OCI-LY1 (cell line): ENCODE results near the gene CD69.

ENCODE experiments used
- H2AFZ ChIP-seq: fragments of 200-600 bp; sonication (generic), shearing (Covaris generic); 2 replicates; pipeline ENCODE4 v1.6.0; 2014; ENCODE audit warnings: antibody characterized with exemption, mild to moderate bottlenecking, low read length
- H3F3A ChIP-seq: fragments of 200-600 bp; sonication (generic), shearing (Covaris generic); 2 replicates; pipeline ENCODE4 v1.6.0; 2014; ENCODE audit warnings: mild to moderate bottlenecking, antibody characterized with exemption, low read length, moderate library complexity; ENCODE audit not compliant: insufficient read depth
- H3K27ac ChIP-seq: fragments of 200-600 bp; sonication (generic); 2 replicates; pipeline ENCODE4 v1.5.1; 2014; ENCODE audit warnings: low read length, mixed run types, mild to moderate bottlenecking, low read depth; ENCODE audit not compliant: poor library complexity, severe bottlenecking
- H3K27me3 ChIP-seq: fragments of 200-600 bp; sonication (generic); 2 replicates; pipeline ENCODE4 v1.6.0; 2014; ENCODE audit warnings: antibody characterized with exemption, mild to moderate bottlenecking, low read length, moderate library complexity; ENCODE audit not compliant: insufficient read depth
- H3K36me3 ChIP-seq: fragments of 200-600 bp; sonication (generic); 2 replicates; pipeline ENCODE4 v1.6.1; 2014; ENCODE audit warnings: mild to moderate bottlenecking, antibody characterized with exemption, low read length, moderate library complexity, mixed read lengths; ENCODE audit not compliant: insufficient read depth
- H3K4me1 ChIP-seq: fragments of 200-600 bp; sonication (generic); 2 replicates; pipeline ENCODE4 v1.5.1; 2014; ENCODE audit warnings: mild to moderate bottlenecking, low read length, moderate library complexity; ENCODE audit not compliant: insufficient read depth, severe bottlenecking
- H3K4me2 ChIP-seq: fragments of 200-600 bp; sonication (generic), shearing (Covaris generic); 2 replicates; pipeline ENCODE4 v1.6.1; 2014; ENCODE audit warnings: low read length
- H3K4me3 ChIP-seq: fragments of 200-600 bp; sonication (generic); 2 replicates; pipeline ENCODE4 v1.5.1; 2014; ENCODE audit warnings: low read length, low read depth, mild to moderate bottlenecking, mixed read lengths; ENCODE audit not compliant: poor library complexity, severe bottlenecking
- H3K79me2 ChIP-seq: fragments of 200-600 bp; shearing (Covaris generic); 2 replicates; pipeline ENCODE4 v1.6.1; 2016; ENCODE audit warnings: mixed run types, low read length, mixed read lengths; ENCODE audit not compliant: insufficient read depth
- H3K9ac ChIP-seq: fragments of 200-600 bp; sonication (generic), shearing (Covaris generic); 2 replicates; pipeline ENCODE4 v1.6.1; 2014; ENCODE audit warnings: mild to moderate bottlenecking, low read length, mixed read lengths
- H3K9me2 ChIP-seq: fragments of 200-600 bp; sonication (generic), shearing (Covaris generic); 2 replicates; pipeline ENCODE4 v1.6.1; 2014; ENCODE audit warnings: low read depth, mild to moderate bottlenecking, low read length, mixed read lengths
- H3K9me3 ChIP-seq: fragments of 200-600 bp; shearing (Covaris generic); 2 replicates; pipeline ENCODE4 v1.6.1; 2014; ENCODE audit warnings: low read length, mixed read lengths
- H4K20me1 ChIP-seq: fragments of 200-600 bp; sonication (generic), shearing (Covaris generic); 2 replicates; pipeline ENCODE4 v1.6.0; 2016; ENCODE audit warnings: mild to moderate bottlenecking, low read length; ENCODE audit not compliant: insufficient read depth
- EZH2 ChIP-seq: fragments of 200-600 bp; sonication (generic), shearing (Covaris generic); IDR thresholded peaks from 2 replicates; pipeline ENCODE4 v1.8.0; 2017; ENCODE audit warnings: borderline replicate concordance, mixed run types, mild to moderate bottlenecking, antibody characterized with exemption, low read length, moderate library complexity, mixed read lengths
- TF ChIP-seq, protein P1 (sequence below): fragments of 200-600 bp; sonication (generic), shearing (Covaris generic); IDR thresholded peaks from 2 replicates; pipeline ENCODE4 v1.5.1; 2017; ENCODE audit warnings: mild to moderate bottlenecking, antibody characterized with exemption, low read length, moderate library complexity, mixed read lengths

CD69 gene

DNA sequence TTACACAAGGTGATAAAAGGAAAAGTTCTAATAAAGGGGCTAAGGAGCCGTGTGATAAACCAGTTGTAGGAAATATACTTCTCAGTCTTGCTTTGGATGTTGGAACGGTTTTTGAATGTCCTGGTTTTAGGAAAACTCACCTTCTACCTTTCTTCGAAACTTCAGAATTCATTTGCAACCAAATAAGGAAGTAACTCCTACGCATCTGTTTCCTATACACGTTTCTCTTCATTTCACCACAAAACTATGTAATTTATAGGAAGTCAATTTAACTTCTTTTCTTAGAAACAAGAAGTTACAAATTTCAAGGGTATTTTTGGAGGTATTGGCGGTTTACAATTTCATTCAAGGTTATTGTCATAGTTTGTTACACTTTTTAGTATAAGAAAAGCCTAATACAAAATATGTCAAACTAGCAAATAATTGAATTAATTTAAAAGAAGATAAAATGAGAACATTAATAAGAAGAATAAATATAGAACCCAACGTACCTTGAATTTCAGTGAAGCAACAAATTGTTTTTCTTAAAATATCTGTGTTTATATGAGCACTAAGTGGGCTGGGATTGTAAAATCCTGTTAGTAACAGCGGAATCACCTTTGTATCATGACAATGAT, 33.2 kb upstream of the CD69 start:
- Histone ChIP-seq H3K27me3 (no peaks in the 10 kb centered on the region; the same call in 1 of the 2 replicates), H4K20me1 (no peaks in the 10 kb centered on the region), H3K9me3 (no peaks in the 10 kb centered on the region), H3K27ac (no peak overlapping the region), H3K36me3 (no peaks in the 10 kb centered on the region), H3K79me2 (no peaks in the 10 kb centered on the region), H3F3A (no peaks in the 10 kb centered on the region), H3K4me1 (no peaks in the 10 kb centered on the region), H3K9ac (no peak overlapping the region), H3K9me2 (no peaks in the 10 kb centered on the region), H3K4me2 (no peak overlapping the region), H3K4me3 (no peak overlapping the region), H2AFZ (no peak overlapping the region)
- TF ChIP-seq EZH2: no peak
- TF ChIP-seq, protein P1, sequence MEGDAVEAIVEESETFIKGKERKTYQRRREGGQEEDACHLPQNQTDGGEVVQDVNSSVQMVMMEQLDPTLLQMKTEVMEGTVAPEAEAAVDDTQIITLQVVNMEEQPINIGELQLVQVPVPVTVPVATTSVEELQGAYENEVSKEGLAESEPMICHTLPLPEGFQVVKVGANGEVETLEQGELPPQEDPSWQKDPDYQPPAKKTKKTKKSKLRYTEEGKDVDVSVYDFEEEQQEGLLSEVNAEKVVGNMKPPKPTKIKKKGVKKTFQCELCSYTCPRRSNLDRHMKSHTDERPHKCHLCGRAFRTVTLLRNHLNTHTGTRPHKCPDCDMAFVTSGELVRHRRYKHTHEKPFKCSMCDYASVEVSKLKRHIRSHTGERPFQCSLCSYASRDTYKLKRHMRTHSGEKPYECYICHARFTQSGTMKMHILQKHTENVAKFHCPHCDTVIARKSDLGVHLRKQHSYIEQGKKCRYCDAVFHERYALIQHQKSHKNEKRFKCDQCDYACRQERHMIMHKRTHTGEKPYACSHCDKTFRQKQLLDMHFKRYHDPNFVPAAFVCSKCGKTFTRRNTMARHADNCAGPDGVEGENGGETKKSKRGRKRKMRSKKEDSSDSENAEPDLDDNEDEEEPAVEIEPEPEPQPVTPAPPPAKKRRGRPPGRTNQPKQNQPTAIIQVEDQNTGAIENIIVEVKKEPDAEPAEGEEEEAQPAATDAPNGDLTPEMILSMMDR: no peak

DNA sequence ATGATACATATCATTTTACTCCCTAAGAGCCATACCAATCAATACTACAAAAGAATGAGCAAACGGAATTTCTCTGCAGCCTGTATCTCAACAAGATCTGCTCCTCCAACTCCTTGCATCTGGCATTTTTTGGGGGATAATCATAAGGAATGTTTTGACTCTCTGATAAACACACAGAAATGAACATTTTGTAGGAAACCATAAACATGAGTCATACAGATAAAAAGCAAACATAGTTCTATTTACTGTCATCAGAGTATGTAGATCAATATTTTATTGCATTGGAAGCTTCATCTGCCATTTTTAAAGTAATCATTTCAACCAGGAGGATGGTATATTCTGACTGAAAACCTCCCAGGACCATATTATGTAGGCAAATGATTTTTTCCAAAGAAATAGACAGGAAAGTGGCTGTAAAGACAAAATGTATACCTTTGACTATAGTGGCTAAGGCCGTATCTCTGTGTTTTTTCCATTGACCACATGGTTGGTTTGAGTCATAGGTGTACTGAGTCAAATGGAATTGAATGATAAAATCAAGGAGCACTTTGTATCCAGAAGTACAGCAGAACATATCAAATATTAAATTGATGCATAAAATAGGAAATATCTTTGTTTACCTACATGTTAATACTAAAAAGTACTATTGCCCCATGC, 32.4 kb upstream of the CD69 start:
- no peaks in the 10 kb centered on the region for H3K36me3 ChIP-seq
- no peak overlapping the region for H3K27ac ChIP-seq

DNA sequence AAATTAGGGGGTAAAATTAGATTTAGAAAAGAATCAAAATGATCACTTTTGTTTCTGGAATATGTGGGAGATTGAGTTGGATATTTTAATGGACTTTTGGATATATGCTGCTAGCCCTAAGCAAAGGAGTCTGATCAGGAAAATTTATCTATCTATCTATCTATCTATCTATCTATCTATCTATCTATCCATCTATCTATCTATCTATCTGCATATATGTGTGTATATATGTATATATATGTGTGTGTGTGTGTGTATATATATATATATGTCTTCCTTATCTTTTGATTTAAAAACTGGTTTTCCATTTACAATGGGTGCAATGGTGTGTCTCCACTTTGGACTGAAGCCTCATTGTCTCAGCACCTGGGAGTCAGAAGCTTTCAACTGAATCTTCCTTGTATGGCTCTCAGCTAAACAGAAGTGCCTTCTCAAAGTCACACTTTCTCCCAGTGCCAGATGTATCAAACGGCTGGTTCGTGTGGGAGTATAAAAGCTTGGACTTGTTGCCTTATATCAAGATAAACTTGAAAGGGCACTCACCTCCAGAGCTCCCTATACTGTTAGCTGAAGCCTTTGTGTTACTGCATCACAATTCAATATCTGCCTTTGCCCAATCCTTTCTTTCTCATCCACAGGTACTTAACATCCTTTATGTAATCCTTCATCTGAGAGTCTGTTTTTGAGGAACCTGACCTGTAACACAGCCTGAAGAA, 31.6 kb upstream of the CD69 start:
- Histone ChIP-seq H3K27ac (no peak overlapping the region), H3K27me3 (no peaks in the 10 kb centered on the region; the same call in 1 of the 2 replicates), H3F3A (no peaks in the 10 kb centered on the region), H3K4me2 (no peak overlapping the region), H3K79me2 (no peaks in the 10 kb centered on the region), H3K9me2 (no peaks in the 10 kb centered on the region), H3K36me3 (no peaks in the 10 kb centered on the region), H2AFZ (no peak overlapping the region), H3K9me3 (no peaks in the 10 kb centered on the region), H3K4me3 (no peak overlapping the region), H3K4me1 (no peaks in the 10 kb centered on the region), H3K9ac (no peak overlapping the region), H4K20me1 (no peaks in the 10 kb centered on the region)
- TF ChIP-seq EZH2: no peak
- TF ChIP-seq, protein P1: no peak

More for the DNA sequence above, 32.4 kb upstream of the CD69 start:
- Histone ChIP-seq H3K4me2 (no peak overlapping the region), H3K9ac (no peak overlapping the region), H3F3A (no peaks in the 10 kb centered on the region), H3K9me2 (no peaks in the 10 kb centered on the region), H3K9me3 (no peaks in the 10 kb centered on the region), H3K4me1 (no peaks in the 10 kb centered on the region), H2AFZ (no peak overlapping the region), H3K27me3 (no peaks in the 10 kb centered on the region; the same call in 1 of the 2 replicates), H4K20me1 (no peaks in the 10 kb centered on the region), H3K79me2 (no peaks in the 10 kb centered on the region), H3K4me3 (no peak overlapping the region)
- TF ChIP-seq EZH2: no peak
- TF ChIP-seq, protein P1: no peak
